Vagina (tissue), 2 donors: ENCODE data around the gene WDSUB1.

Source experiments
- POLR2AphosphoS5 ChIP-seq, 2 donors: sonication (generic); formaldehyde crosslinking; IDR thresholded peaks; one replicate each; pipeline ENCODE4 v1.9.0; 2017; ENCODE audit warnings: antibody characterized with exemption in 2 of 2, mild to moderate bottlenecking in 2 of 2, low read depth in 1 of 2; ENCODE audit not compliant: insufficient read depth in 1 of 2
- TF ChIP-seq, protein P1 (sequence below), 3 experiments: fragments of 450-650 bp in 2 of 3; fragments of 200-600 bp in 1 of 3; sonication (generic) in 1 of 3; IDR thresholded peaks; one replicate each; pipeline ENCODE4 v1.5.1; 2017 to 2019; ENCODE audit warnings: antibody characterized with exemption in 3 of 3, mild to moderate bottlenecking in 2 of 3, moderate library complexity in 2 of 3

DNA sequence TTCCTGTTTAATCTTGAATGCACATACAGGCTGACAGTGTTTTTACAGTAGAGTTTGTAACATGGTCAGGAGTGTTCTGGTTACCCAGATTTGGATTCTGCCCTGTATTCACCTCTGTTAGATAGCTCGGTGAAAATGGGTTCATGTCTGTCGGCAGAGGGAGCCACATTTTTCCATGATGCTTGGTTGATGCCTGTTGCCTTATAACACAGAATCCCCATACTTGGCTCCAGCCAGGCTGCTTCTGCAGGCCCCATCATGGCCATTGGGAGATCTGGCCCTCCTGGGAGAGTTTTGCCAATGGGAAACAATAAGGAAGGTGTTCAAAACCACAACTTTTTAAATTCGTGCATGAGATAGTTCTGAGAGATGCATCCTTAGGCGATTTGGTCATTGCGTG is 78.1 kb downstream of the WDSUB1 start:
- TF ChIP-seq, protein P1, sequence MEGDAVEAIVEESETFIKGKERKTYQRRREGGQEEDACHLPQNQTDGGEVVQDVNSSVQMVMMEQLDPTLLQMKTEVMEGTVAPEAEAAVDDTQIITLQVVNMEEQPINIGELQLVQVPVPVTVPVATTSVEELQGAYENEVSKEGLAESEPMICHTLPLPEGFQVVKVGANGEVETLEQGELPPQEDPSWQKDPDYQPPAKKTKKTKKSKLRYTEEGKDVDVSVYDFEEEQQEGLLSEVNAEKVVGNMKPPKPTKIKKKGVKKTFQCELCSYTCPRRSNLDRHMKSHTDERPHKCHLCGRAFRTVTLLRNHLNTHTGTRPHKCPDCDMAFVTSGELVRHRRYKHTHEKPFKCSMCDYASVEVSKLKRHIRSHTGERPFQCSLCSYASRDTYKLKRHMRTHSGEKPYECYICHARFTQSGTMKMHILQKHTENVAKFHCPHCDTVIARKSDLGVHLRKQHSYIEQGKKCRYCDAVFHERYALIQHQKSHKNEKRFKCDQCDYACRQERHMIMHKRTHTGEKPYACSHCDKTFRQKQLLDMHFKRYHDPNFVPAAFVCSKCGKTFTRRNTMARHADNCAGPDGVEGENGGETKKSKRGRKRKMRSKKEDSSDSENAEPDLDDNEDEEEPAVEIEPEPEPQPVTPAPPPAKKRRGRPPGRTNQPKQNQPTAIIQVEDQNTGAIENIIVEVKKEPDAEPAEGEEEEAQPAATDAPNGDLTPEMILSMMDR (IDR thresholded peaks at IDR 0.05) = no peak
- TF ChIP-seq POLR2AphosphoS5 (IDR thresholded peaks at IDR 0.05; ENCODE audit: insufficient read depth in 1 of 2, low read depth in 1 of 2) = no peak
